ENCODE measurements around the gene KLHDC9.
"Not testable (repeated sequence)": the region's sequence is repeated elsewhere in the genome, so short reads cannot be mapped to it uniquely, and the experiment has no call there.

KLHDC9 gene

GRCh38 chr1:161098210-161099068 is at the start of gene KLHDC9:
TSS of gene KLHDC9 (plus strand) at chr1:161098361. CDS start at chr1:161098536, 175 bp downstream.
- in situ Hi-C loops (cut with MboI; ENCODE audit: low sequenced_read_pairs): no loop called here

GRCh38 chr1:161048949-161049722 is 49.0 kb upstream of the KLHDC9 start:
- in situ Hi-C loops (cut with MboI; ENCODE audit: low sequenced_read_pairs): no loop called here

- in situ Hi-C loops (cut with MboI; ENCODE audit: low sequenced_read_pairs): no loop called here
These were observed 46.9 kb upstream of the KLHDC9 start for GRCh38 chr1:161051219-161051618.

GRCh38 chr1:161052899-161053298 is 45.3 kb upstream of the KLHDC9 start:
- in situ Hi-C loops (cut with MboI; ENCODE audit: low sequenced_read_pairs): no loop called here

- in situ Hi-C loops (cut with MboI; ENCODE audit: low sequenced_read_pairs): no loop called here
These were observed 43.9 kb upstream of the KLHDC9 start for GRCh38 chr1:161054232-161054631.

- in situ Hi-C loops (cut with MboI; ENCODE audit: low sequenced_read_pairs): no loop called here
These were observed 43.4 kb upstream of the KLHDC9 start for GRCh38 chr1:161054805-161055204.

- in situ Hi-C loops (cut with MboI; ENCODE audit: low sequenced_read_pairs): no loop called here
These were observed 38.9 kb upstream of the KLHDC9 start for GRCh38 chr1:161059293-161059692.

- in situ Hi-C loops (cut with MboI; ENCODE audit: low sequenced_read_pairs): no loop called here
These were observed 36.7 kb upstream of the KLHDC9 start for GRCh38 chr1:161061419-161061818.

- in situ Hi-C loops (cut with MboI; ENCODE audit: low sequenced_read_pairs): not testable (repeated sequence)
These were observed 34.2 kb upstream of the KLHDC9 start for GRCh38 chr1:161063936-161064335.

GRCh38 chr1:161065681-161066080 is 32.5 kb upstream of the KLHDC9 start:
- in situ Hi-C loops (cut with MboI; ENCODE audit: low sequenced_read_pairs): not testable (repeated sequence)

- in situ Hi-C loops (cut with MboI; ENCODE audit: low sequenced_read_pairs): no loop called here
These were observed 31.5 kb upstream of the KLHDC9 start for GRCh38 chr1:161066694-161067093.

GRCh38 chr1:161068306-161069234 is 29.6 kb upstream of the KLHDC9 start:
- in situ Hi-C loops (cut with MboI; ENCODE audit: low sequenced_read_pairs): no loop called here

- in situ Hi-C loops (cut with MboI; ENCODE audit: low sequenced_read_pairs): no loop called here
These were observed 28.9 kb upstream of the KLHDC9 start for GRCh38 chr1:161069241-161069640.

- in situ Hi-C loops (cut with MboI; ENCODE audit: low sequenced_read_pairs): no loop called here
These were observed 28.4 kb upstream of the KLHDC9 start, which contains the start of gene ARHGAP30 for GRCh38 chr1:161069731-161070270. TSS of gene ARHGAP30 (minus strand) at chr1:161069891. CDS start at chr1:161069624, 267 bp downstream.

GRCh38 chr1:161070761-161071160 is 27.4 kb upstream of the KLHDC9 start:
- in situ Hi-C loops (cut with MboI; ENCODE audit: low sequenced_read_pairs): no loop called here

- in situ Hi-C loops (cut with MboI; ENCODE audit: low sequenced_read_pairs): no loop called here
These were observed 26.2 kb upstream of the KLHDC9 start for GRCh38 chr1:161071886-161072371.

GRCh38 chr1:161072751-161073449 is 25.3 kb upstream of the KLHDC9 start:
- in situ Hi-C loops (cut with MboI; ENCODE audit: low sequenced_read_pairs): no loop called here

GRCh38 chr1:161073474-161074121 is 24.6 kb upstream of the KLHDC9 start:
- in situ Hi-C loops (cut with MboI; ENCODE audit: low sequenced_read_pairs): no loop called here

- in situ Hi-C loops (cut with MboI; ENCODE audit: low sequenced_read_pairs): no loop called here
These were observed 23.3 kb upstream of the KLHDC9 start for GRCh38 chr1:161074676-161075368.
